Neural progenitor cell (in vitro differentiated cells): Measurements from ENCODE around the gene HOXC13. TPM values are rescaled to one million over a fixed set of nuclear protein-coding genes. Genes with fewer than 3 reads are reported as not detected.

ENCODE experiments used
- DNase-seq: peaks from one replicate; pipeline ENCODE4 v3.0.0-alpha.2; 2016; ENCODE audit warnings: low spot score
- H2AFZ ChIP-seq: fragments of 200-600 bp; sonication (generic); replicated peaks from 2 replicates; pipeline ENCODE4 v1.6.1; 2016; ENCODE audit warnings: antibody characterized with exemption
- H3F3A ChIP-seq: fragments of 200-600 bp; sonication (generic); 2 replicates; pipeline ENCODE4 v1.6.1; 2016; ENCODE audit warnings: antibody characterized with exemption, low read depth
- H3K27ac ChIP-seq: fragments of 200-600 bp; sonication (generic); 2 replicates; pipeline ENCODE4 v1.5.1; 2016; ENCODE audit warnings: mild to moderate bottlenecking
- H3K27me3 ChIP-seq: fragments of 200-600 bp; sonication (generic); 2 replicates; pipeline ENCODE4 v1.6.1; 2016; ENCODE audit warnings: mild to moderate bottlenecking, moderate library complexity
- H3K36me3 ChIP-seq: fragments of 200-600 bp; sonication (generic); 2 replicates; pipeline ENCODE4 v1.5.1; 2016
- H3K4me1 ChIP-seq: fragments of 200-600 bp; sonication (generic); 2 replicates; pipeline ENCODE4 v1.6.1; 2016; ENCODE audit warnings: mixed run types
- H3K4me2 ChIP-seq: fragments of 200-600 bp; sonication (generic); 2 replicates; pipeline ENCODE4 v1.6.1; 2016
- H3K4me3 ChIP-seq: fragments of 200-600 bp; sonication (generic); 2 replicates; pipeline ENCODE4 v1.5.1; 2016
- H3K79me2 ChIP-seq: fragments of 200-600 bp; sonication (generic); 2 replicates; pipeline ENCODE4 v1.6.1; 2016; ENCODE audit warnings: low read depth
- H3K9ac ChIP-seq: fragments of 200-600 bp; sonication (generic); 2 replicates; pipeline ENCODE4 v1.6.1; 2016
- H3K9me3 ChIP-seq: fragments of 200-600 bp; sonication (generic); 2 replicates; pipeline ENCODE4 v1.5.1; 2016; ENCODE audit warnings: low read depth
- H4K20me1 ChIP-seq: fragments of 200-600 bp; sonication (generic); 2 replicates; pipeline ENCODE4 v1.6.1; 2016; ENCODE audit warnings: low read depth
- H3K27ac Mint-ChIP-seq: 3 replicates; pipeline ENCODE4 v1.8.0; 2021; ENCODE audit warnings: mixed read lengths
- H3K27me3 Mint-ChIP-seq: 2 replicates; pipeline ENCODE4 v1.8.0; 2022; ENCODE audit warnings: low read depth, mild to moderate bottlenecking, inconsistent platforms, moderate library complexity, mixed read lengths; ENCODE audit not compliant: insufficient read depth
- H3K36me3 Mint-ChIP-seq: 3 replicates; pipeline ENCODE4 v1.8.0; 2021; ENCODE audit warnings: mixed read lengths
- H3K4me1 Mint-ChIP-seq: 3 replicates; pipeline ENCODE4 v1.8.0; 2021; ENCODE audit warnings: mixed read lengths
- H3K4me3 Mint-ChIP-seq: 3 replicates; pipeline ENCODE4 v1.8.0; 2021; ENCODE audit warnings: mild to moderate bottlenecking, moderate library complexity, mixed read lengths
- H3K9me3 Mint-ChIP-seq: 3 replicates; pipeline ENCODE4 v1.8.0; 2020; ENCODE audit warnings: mixed read lengths
- EZH2 ChIP-seq: fragments of 200-600 bp; sonication (generic); IDR thresholded peaks from 2 replicates; pipeline ENCODE4 v1.6.1; 2017; ENCODE audit warnings: antibody characterized with exemption, mild to moderate bottlenecking, moderate library complexity
- EZH2phosphoT487 ChIP-seq: fragments of 200-600 bp; sonication (generic); IDR thresholded peaks from 2 replicates; pipeline ENCODE4 v1.6.1; 2017; ENCODE audit warnings: antibody characterized with exemption
- total RNA-seq: library from RNA; depleted of rRNA; stranded (reverse); fragments of >200 nt; gene quantifications from 2 replicates; pipeline ENCODE4 v1.2.3, GENCODE V29; 2015; ENCODE audit warnings: low replicate concordance
- TF ChIP-seq, protein P1 (sequence below): fragments of 200-600 bp; sonication (generic); IDR thresholded peaks from 2 replicates; pipeline ENCODE4 v1.5.1; 2017; ENCODE audit warnings: antibody characterized with exemption, mild to moderate bottlenecking

Gene HOXC13
- total RNA-seq, 1 donor from 2014 or later, result not detected

DNA sequence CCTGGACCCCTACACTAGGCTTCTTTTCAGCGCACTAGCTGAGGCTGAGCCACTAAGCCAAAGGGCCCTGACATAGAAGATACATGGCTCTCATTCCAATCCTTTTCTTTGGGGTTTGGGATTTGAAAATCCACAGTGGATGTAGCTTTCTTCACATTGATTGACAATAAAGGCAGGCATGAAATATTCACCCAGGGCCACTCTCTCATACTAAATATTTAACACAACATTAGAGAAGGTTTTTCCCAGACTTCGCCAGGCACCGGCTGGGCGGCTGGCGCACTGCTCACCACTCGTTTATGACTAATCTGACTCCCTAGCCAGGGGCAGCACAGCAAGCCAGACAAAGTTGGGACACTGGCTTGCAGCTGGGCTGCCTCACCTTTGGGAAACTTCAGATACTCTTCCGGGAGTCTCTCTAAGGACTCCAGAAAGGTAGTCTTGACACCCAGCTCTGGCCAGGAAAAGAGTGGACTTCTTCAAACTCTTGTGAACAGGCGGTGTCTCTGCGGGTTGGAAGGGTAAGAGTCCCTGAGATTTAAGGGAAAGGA is 33.6 kb downstream of the HOXC13 start:
- Histone ChIP-seq H3K9me3 (no peaks in the 10 kb centered on the region), H3K4me2 (no peak overlapping the region), H3K9ac (no peak overlapping the region), H4K20me1 (peaks cover 91% of the 10 kb centered on the region), H2AFZ (no peak overlapping the region), H3F3A (no peaks in the 10 kb centered on the region), H3K36me3 (no peaks in the 10 kb centered on the region), H3K27me3 (peaks cover 100% of the 10 kb centered on the region), H3K4me1 (no peaks in the 10 kb centered on the region), H3K4me3 (no peak overlapping the region), H3K27ac (no peak overlapping the region), H3K79me2 (no peaks in the 10 kb centered on the region)
- Mint-ChIP-seq H3K9me3 (peaks cover 10% of the 10 kb centered on the region), H3K27ac (no peak overlapping the region), H3K4me3 (no peak overlapping the region), H3K27me3 (peaks cover 94% of the 10 kb centered on the region), H3K4me1 (no peaks in the 10 kb centered on the region), H3K36me3 (no peaks in the 10 kb centered on the region)
- TF ChIP-seq EZH2phosphoT487 (no peak), EZH2 (no peak)
- TF ChIP-seq, protein P1, sequence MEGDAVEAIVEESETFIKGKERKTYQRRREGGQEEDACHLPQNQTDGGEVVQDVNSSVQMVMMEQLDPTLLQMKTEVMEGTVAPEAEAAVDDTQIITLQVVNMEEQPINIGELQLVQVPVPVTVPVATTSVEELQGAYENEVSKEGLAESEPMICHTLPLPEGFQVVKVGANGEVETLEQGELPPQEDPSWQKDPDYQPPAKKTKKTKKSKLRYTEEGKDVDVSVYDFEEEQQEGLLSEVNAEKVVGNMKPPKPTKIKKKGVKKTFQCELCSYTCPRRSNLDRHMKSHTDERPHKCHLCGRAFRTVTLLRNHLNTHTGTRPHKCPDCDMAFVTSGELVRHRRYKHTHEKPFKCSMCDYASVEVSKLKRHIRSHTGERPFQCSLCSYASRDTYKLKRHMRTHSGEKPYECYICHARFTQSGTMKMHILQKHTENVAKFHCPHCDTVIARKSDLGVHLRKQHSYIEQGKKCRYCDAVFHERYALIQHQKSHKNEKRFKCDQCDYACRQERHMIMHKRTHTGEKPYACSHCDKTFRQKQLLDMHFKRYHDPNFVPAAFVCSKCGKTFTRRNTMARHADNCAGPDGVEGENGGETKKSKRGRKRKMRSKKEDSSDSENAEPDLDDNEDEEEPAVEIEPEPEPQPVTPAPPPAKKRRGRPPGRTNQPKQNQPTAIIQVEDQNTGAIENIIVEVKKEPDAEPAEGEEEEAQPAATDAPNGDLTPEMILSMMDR, result no peak
- DNase-seq, result no peak

DNA sequence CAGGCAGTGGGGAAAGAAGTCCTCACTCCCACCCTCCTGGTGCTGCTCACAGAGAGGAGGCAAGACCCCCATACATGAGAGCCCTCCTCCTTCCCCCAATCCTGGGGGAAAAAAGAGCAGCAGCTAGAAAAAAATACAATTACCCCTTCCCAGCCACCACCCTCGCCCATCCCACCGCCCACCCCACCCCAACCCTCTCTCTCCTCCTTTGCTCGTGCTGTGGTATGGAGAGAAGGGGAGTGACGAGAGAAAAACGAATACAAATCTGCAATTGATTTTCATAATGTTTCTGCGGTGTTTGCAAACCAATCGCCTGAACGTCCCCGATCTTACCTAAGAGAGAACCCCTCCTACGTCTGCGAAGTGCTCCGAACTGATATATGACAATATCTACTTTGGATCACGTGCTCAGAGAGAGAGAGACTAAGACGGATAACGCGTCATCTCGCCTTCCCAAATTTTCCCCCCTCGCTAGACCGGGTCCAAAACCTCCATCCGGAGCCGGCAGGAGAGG is 34.1 kb downstream of the HOXC13 start, which contains the start of gene HOXC11:
Gene HOXC11, plus strand, starts transcription at position 405 of the 514 bp plus-strand sequence. CDS start 116 bp downstream, outside the sequence.
- Histone ChIP-seq H3K4me2 (no peak within 1 kb of the TSS), H3K36me3 (no peaks in the 10 kb centered on the region), H3K9me3 (no peaks in the 10 kb centered on the region), H3K27ac (no peak within 1 kb of the TSS), H3K9ac (no peak within 1 kb of the TSS), H4K20me1 (peaks cover 91% of the 10 kb centered on the region), H2AFZ (no peak within 1 kb of the TSS), H3K4me1 (no peaks in the 10 kb centered on the region), H3F3A (no peaks in the 10 kb centered on the region), H3K4me3 (no peak within 1 kb of the TSS), H3K27me3 (peaks cover 100% of the 10 kb centered on the region), H3K79me2 (no peaks in the 10 kb centered on the region)
- no peaks in the 10 kb centered on the region for H3K36me3 Mint-ChIP-seq
- H3K9me3 Mint-ChIP-seq, result peaks cover 5% of the 10 kb centered on the region
- H3K4me3 Mint-ChIP-seq, result no peak within 1 kb of the TSS
- DNase-seq, result no peak
- no peaks in the 10 kb centered on the region for H3K4me1 Mint-ChIP-seq
- TF ChIP-seq EZH2phosphoT487 (no peak), EZH2 (no peak)
- TF ChIP-seq, protein P1, result no peak
- no peak within 1 kb of the TSS for H3K27ac Mint-ChIP-seq
- peaks cover 94% of the 10 kb centered on the region for H3K27me3 Mint-ChIP-seq

- no peak for DNase-seq
- Mint-ChIP-seq H3K27me3 (peaks cover 92% of the 10 kb centered on the region), H3K27ac (no peak overlapping the region), H3K36me3 (no peaks in the 10 kb centered on the region), H3K9me3 (peaks cover 5% of the 10 kb centered on the region), H3K4me3 (no peak overlapping the region), H3K4me1 (no peaks in the 10 kb centered on the region)
- Histone ChIP-seq H3K4me1 (no peaks in the 10 kb centered on the region), H4K20me1 (peaks cover 84% of the 10 kb centered on the region), H3K36me3 (no peaks in the 10 kb centered on the region), H3K79me2 (no peaks in the 10 kb centered on the region), H3K9me3 (no peaks in the 10 kb centered on the region), H3K4me2 (no peak overlapping the region), H3F3A (no peaks in the 10 kb centered on the region), H3K27me3 (peaks cover 100% of the 10 kb centered on the region), H3K27ac (no peak overlapping the region), H3K4me3 (no peak overlapping the region), H3K9ac (no peak overlapping the region), H2AFZ (no peak overlapping the region)
- peak; percentile 99 for TF ChIP-seq EZH2phosphoT487
- TF ChIP-seq, protein P1, result no peak
- peak; percentile 100 for TF ChIP-seq EZH2
Observed at GRCh38 chr12:53973236-53974042, 34.8 kb downstream of the HOXC13 start.
